ENCODE results near the gene MYBL2. TPM values are rescaled to one million over a fixed set of nuclear protein-coding genes. Genes with fewer than 3 reads are reported as not detected.

MYBL2 gene
- total RNA-seq, 2 experiments from 2014 or later = 73.5 to 76.6 TPM

- Mint-ChIP-seq H3K27ac (no peak overlapping the region), H3K36me3 (ENCODE audit: low read depth) (peaks cover 14% of the 10 kb centered on the region), H3K9me3 (no peaks in the 10 kb centered on the region), H3K4me3 (no peak overlapping the region), H3K4me1 (no peaks in the 10 kb centered on the region), H3K27me3 (no peaks in the 10 kb centered on the region)
- CTCF ChIA-PET = interaction anchor here (0.5 to 3.4 kb wide), 12 partner anchors 11 to 396 kb away, joined by 3 to 27 read pairs (median 4); partner anchors contain the start of gene IFT52
- peak; percentile 67 for DNase-seq
- POLR2A ChIA-PET = interaction anchor here (0.9 to 1.6 kb wide), 3 partner anchors 24 to 235 kb away, joined by 3 to 6 read pairs (median 3); partner anchors contain the start of gene SRSF6
Measured at GRCh38 chr20:43691928-43692524, 25.1 kb downstream of the MYBL2 start.

GRCh38 chr20:43694763-43695162 lies 27.8 kb downstream of the MYBL2 start:
- Mint-ChIP-seq H3K4me1 (peaks cover 7% of the 10 kb centered on the region), H3K27me3 (no peaks in the 10 kb centered on the region), H3K9me3 (no peaks in the 10 kb centered on the region), H3K4me3 (no peak overlapping the region), H3K27ac (no peak overlapping the region), H3K36me3 (ENCODE audit: low read depth) (peaks cover 22% of the 10 kb centered on the region)
- ChIA-PET CTCF (no interaction called here), POLR2A (no interaction called here)
- no peak for DNase-seq

- ChIA-PET CTCF (no interaction called here), POLR2A (no interaction called here)
- DNase-seq = no peak
- H3K27me3 Mint-ChIP-seq = no peaks in the 10 kb centered on the region
- no peak overlapping the region for H3K4me3 Mint-ChIP-seq
- peaks cover 15% of the 10 kb centered on the region for H3K4me1 Mint-ChIP-seq
- H3K27ac Mint-ChIP-seq = no peak overlapping the region
- H3K9me3 Mint-ChIP-seq = no peaks in the 10 kb centered on the region
- peaks cover 30% of the 10 kb centered on the region for H3K36me3 Mint-ChIP-seq (ENCODE audit: low read depth)
Measured at GRCh38 chr20:43695571-43695970, 28.7 kb downstream of the MYBL2 start.

- Mint-ChIP-seq H3K4me3 (no peak overlapping the region), H3K4me1 (peaks cover 18% of the 10 kb centered on the region), H3K36me3 (ENCODE audit: low read depth) (peaks cover 48% of the 10 kb centered on the region), H3K9me3 (no peaks in the 10 kb centered on the region), H3K27ac (peak overlapping the region; percentile 49), H3K27me3 (no peaks in the 10 kb centered on the region)
- ChIA-PET CTCF (no interaction called here), POLR2A (no interaction called here)
- DNase-seq = no peak
Measured at GRCh38 chr20:43699941-43700565, 33.1 kb downstream of the MYBL2 start.

GRCh38 chr20:43700627-43701026 lies 33.7 kb downstream of the MYBL2 start:
- H3K36me3 Mint-ChIP-seq (ENCODE audit: low read depth) = peaks cover 47% of the 10 kb centered on the region
- peaks cover 18% of the 10 kb centered on the region for H3K4me1 Mint-ChIP-seq
- no peaks in the 10 kb centered on the region for H3K9me3 Mint-ChIP-seq
- H3K4me3 Mint-ChIP-seq = no peak overlapping the region
- DNase-seq = no peak
- ChIA-PET POLR2A (no interaction called here), CTCF (no interaction called here)
- no peak overlapping the region for H3K27ac Mint-ChIP-seq
- H3K27me3 Mint-ChIP-seq = no peaks in the 10 kb centered on the region

- ChIA-PET POLR2A (no interaction called here), CTCF (no interaction called here)
- no peak for DNase-seq
- Mint-ChIP-seq H3K4me1 (peaks cover 18% of the 10 kb centered on the region), H3K27ac (no peak overlapping the region), H3K36me3 (ENCODE audit: low read depth) (peaks cover 56% of the 10 kb centered on the region), H3K9me3 (no peaks in the 10 kb centered on the region), H3K4me3 (no peak overlapping the region), H3K27me3 (no peaks in the 10 kb centered on the region)
Measured at GRCh38 chr20:43702502-43702901, 35.6 kb downstream of the MYBL2 start.

GRCh38 chr20:43710370-43711044 lies 43.6 kb downstream of the MYBL2 start:
- H3K4me3 Mint-ChIP-seq = no peak overlapping the region
- H3K36me3 Mint-ChIP-seq (ENCODE audit: low read depth) = peaks cover 59% of the 10 kb centered on the region
- no peak for DNase-seq
- ChIA-PET CTCF (no interaction called here), POLR2A (no interaction called here)
- no peaks in the 10 kb centered on the region for H3K27me3 Mint-ChIP-seq
- no peaks in the 10 kb centered on the region for H3K4me1 Mint-ChIP-seq
- no peaks in the 10 kb centered on the region for H3K9me3 Mint-ChIP-seq
- H3K27ac Mint-ChIP-seq = no peak overlapping the region

- Mint-ChIP-seq H3K27me3 (no peaks in the 10 kb centered on the region), H3K4me1 (no peaks in the 10 kb centered on the region), H3K36me3 (ENCODE audit: low read depth) (peaks cover 56% of the 10 kb centered on the region), H3K4me3 (no peak overlapping the region), H3K9me3 (no peaks in the 10 kb centered on the region), H3K27ac (no peak overlapping the region)
- no peak for DNase-seq
- POLR2A ChIA-PET = no interaction called here
- CTCF ChIA-PET = no interaction called here
Measured at GRCh38 chr20:43711098-43711654, 44.3 kb downstream of the MYBL2 start.

- H3K4me1 Mint-ChIP-seq = no peaks in the 10 kb centered on the region
- no peaks in the 10 kb centered on the region for H3K9me3 Mint-ChIP-seq
- no peak overlapping the region for H3K4me3 Mint-ChIP-seq
- CTCF ChIA-PET = no interaction called here
- no peaks in the 10 kb centered on the region for H3K27me3 Mint-ChIP-seq
- POLR2A ChIA-PET = no interaction called here
- H3K36me3 Mint-ChIP-seq (ENCODE audit: low read depth) = peaks cover 35% of the 10 kb centered on the region
- H3K27ac Mint-ChIP-seq = no peak overlapping the region
- DNase-seq = no peak
Measured at GRCh38 chr20:43715044-43715443, 48.1 kb downstream of the MYBL2 start.

- H3K4me1 Mint-ChIP-seq = no peaks in the 10 kb centered on the region
- no peak overlapping the region for H3K27ac Mint-ChIP-seq
- H3K27me3 Mint-ChIP-seq = no peaks in the 10 kb centered on the region
- H3K4me3 Mint-ChIP-seq = no peak overlapping the region
- H3K9me3 Mint-ChIP-seq = no peaks in the 10 kb centered on the region
- ChIA-PET POLR2A (no interaction called here), CTCF (interaction anchor here (0.5 kb wide), 1 partner anchor 153 kb away, joined by 3 read pairs; no protein-coding TSS in a partner anchor)
- DNase-seq = no peak
- peaks cover 31% of the 10 kb centered on the region for H3K36me3 Mint-ChIP-seq (ENCODE audit: low read depth)
Measured at GRCh38 chr20:43715511-43715910, 48.6 kb downstream of the MYBL2 start.

- no peak for DNase-seq
- no peak overlapping the region for H3K27ac Mint-ChIP-seq
- CTCF ChIA-PET = interaction anchor here (0.6 kb wide), 1 partner anchor 184 kb away, joined by 3 read pairs; no protein-coding TSS in a partner anchor
- no peaks in the 10 kb centered on the region for H3K27me3 Mint-ChIP-seq
- H3K4me3 Mint-ChIP-seq = no peak overlapping the region
- peaks cover 24% of the 10 kb centered on the region for H3K36me3 Mint-ChIP-seq (ENCODE audit: low read depth)
- POLR2A ChIA-PET = no interaction called here
- H3K9me3 Mint-ChIP-seq = no peaks in the 10 kb centered on the region
- no peaks in the 10 kb centered on the region for H3K4me1 Mint-ChIP-seq
Measured at GRCh38 chr20:43716123-43716522, 49.2 kb downstream of the MYBL2 start.

GRCh38 chr20:43716757-43717615 lies 50.1 kb downstream of the MYBL2 start:
- CTCF ChIA-PET = interaction anchor here (0.6 to 1.5 kb wide), 2 partner anchors 20 to 183 kb away, joined by 3 read pairs; no protein-coding TSS in a partner anchor
- POLR2A ChIA-PET = no interaction called here
- H3K27ac Mint-ChIP-seq = no peak overlapping the region
- peaks cover 17% of the 10 kb centered on the region for H3K36me3 Mint-ChIP-seq (ENCODE audit: low read depth)
- no peak overlapping the region for H3K4me3 Mint-ChIP-seq
- DNase-seq = no peak
- H3K9me3 Mint-ChIP-seq = no peaks in the 10 kb centered on the region
- H3K27me3 Mint-ChIP-seq = no peaks in the 10 kb centered on the region
- H3K4me1 Mint-ChIP-seq = peaks cover 1% of the 10 kb centered on the region

- no peak overlapping the region for H3K4me3 Mint-ChIP-seq
- no peaks in the 10 kb centered on the region for H3K27me3 Mint-ChIP-seq
- no peak for DNase-seq
- peaks cover 4% of the 10 kb centered on the region for H3K4me1 Mint-ChIP-seq
- ChIA-PET POLR2A (no interaction called here), CTCF (interaction anchor here (1.5 kb wide), 1 partner anchor 20 kb away, joined by 3 read pairs; no protein-coding TSS in a partner anchor)
- peaks cover 17% of the 10 kb centered on the region for H3K36me3 Mint-ChIP-seq (ENCODE audit: low read depth)
- no peak overlapping the region for H3K27ac Mint-ChIP-seq
- H3K9me3 Mint-ChIP-seq = no peaks in the 10 kb centered on the region
Measured at GRCh38 chr20:43717616-43717995, 50.7 kb downstream of the MYBL2 start.
